ENCODE results near the gene ZNF423.
A peak's percentile ranks its signal among the peaks of the same experiment; 100 is the strongest.

ZNF423 gene

DNA sequence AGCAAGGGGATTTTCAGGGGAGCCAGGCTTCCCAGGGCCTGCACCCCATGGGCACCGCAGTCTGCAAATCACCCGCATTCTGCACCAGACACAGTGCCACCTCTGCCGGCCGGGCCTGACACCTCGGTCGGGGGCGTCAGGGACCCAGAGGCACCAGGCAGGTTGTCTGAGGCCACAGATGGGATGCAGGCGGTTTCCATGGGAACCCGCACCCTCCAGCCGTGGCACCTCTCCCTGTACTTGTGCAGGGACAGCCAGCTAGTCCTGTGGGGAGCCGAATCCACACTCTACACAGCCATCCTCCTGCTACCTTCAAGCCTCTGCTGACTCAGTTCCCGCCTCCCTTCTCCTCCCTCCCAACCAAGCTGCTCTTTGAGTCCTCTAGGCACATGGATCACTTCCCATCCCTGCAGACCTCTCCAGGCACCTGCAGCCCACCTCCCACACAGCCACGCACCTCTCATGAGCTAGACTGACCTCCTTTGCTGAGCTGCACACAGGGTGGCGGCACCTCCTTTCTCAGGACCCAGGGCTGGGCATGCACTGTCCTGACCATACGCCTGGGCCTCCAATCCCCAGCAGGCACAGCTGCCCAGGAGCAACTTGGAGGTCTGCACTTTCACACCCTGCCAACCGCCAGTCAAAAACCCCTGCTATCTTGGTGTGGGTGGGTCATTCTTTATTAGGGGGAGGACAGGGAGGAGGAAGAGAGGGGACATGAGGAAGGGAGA, 362.9 kb downstream of the ZNF423 start:
- no peak for DNase-seq (ENCODE audit: low spot score)

- DNase-seq (ENCODE audit: low spot score), result no peak
Observed at GRCh38 chr16:49491771-49492761, 363.8 kb downstream of the ZNF423 start.

GRCh38 chr16:49491106-49491670, 364.7 kb downstream of the ZNF423 start:
- no peak for DNase-seq (ENCODE audit: low spot score)

GRCh38 chr16:49490321-49490705, 365.6 kb downstream of the ZNF423 start:
- no peak for DNase-seq (ENCODE audit: low spot score)

GRCh38 chr16:49489686-49490320, 366.1 kb downstream of the ZNF423 start:
- no peak for DNase-seq (ENCODE audit: low spot score)

DNA sequence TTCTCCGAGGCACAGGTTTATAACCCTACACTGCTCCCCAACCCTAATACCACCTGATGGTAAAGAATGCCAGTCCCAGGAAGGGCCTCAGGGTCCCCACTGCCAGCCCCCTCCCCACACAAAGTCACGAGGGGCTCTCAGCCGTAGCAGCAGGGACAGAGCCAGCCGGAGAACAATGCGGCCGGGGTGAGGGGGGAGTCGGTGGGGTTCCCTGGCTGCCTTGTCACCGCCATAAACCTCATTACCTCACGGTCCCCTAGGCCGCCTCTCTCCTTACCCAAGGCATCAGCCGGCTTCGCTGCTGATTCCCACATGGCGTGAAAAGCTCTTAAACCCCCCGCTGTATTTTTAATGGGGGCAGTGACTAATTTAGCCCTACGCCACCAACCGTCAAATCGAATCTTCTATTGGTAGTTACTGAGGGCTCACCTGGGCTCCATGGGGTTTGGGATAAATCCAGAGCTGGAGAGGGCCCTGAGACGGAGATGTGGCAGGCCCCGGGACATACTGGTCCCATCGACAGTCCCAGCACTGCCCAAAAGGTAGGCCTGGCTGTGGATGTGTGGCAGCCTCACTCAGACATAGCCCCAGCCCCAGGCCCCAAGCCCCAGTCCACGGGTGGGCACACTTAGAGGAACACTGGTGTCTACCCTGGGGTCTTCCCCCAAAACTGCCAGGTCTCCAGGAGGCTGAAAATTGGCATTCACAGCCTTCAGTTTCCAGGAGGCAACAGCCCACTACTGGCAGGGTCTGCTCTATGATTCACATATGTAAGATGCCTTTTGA, 367.0 kb downstream of the ZNF423 start:
- no peak for DNase-seq (ENCODE audit: low spot score)

- DNase-seq (ENCODE audit: low spot score), result no peak
Observed at GRCh38 chr16:49488336-49488735, 367.6 kb downstream of the ZNF423 start.

- DNase-seq (ENCODE audit: low spot score), result no peak
Observed at GRCh38 chr16:49487746-49488145, 368.2 kb downstream of the ZNF423 start.

DNA sequence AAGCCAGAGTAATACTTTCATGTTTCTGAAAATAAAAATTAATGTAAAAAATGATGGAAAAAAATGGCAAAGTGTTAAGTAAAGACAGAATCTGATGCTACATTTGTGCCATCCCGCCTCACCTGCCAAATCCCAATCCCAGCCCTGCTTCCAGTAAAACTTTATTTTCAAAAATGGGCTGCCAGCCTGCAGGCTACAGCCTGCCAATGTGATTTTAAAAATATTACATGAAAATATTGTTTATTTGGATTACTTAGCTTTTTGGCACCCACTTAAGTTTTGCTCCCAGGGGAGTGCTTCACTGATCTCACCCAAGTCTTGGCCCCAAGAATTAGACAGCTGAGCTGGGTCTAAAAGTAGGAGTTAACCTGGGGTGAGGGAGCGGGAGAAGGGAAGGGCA, 369.5 kb downstream of the ZNF423 start:
- no peak for DNase-seq (ENCODE audit: low spot score)

DNA sequence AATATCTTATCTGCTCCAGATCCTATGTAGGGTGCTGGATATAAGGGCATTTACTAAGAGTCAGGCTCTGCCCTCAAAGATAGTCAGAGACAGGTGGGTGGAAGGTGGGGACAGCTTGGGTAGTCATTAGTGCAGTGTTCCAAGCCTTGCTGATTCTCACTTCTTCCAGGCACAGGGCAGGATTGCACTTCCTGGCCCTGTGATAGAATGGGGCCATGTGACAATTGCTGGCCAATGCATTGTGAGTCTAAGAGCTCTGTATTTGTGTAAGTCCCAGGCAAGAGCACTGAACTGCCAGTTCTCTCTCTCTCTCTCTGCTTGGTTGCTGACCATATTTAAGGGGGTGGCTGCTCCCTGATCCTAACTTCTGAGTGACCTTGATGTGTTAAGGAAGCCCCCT, 370.2 kb downstream of the ZNF423 start:
- DNase-seq (ENCODE audit: low spot score), result no peak

GRCh38 chr16:49484936-49485335, 371.0 kb downstream of the ZNF423 start:
- no peak for DNase-seq (ENCODE audit: low spot score)

DNA sequence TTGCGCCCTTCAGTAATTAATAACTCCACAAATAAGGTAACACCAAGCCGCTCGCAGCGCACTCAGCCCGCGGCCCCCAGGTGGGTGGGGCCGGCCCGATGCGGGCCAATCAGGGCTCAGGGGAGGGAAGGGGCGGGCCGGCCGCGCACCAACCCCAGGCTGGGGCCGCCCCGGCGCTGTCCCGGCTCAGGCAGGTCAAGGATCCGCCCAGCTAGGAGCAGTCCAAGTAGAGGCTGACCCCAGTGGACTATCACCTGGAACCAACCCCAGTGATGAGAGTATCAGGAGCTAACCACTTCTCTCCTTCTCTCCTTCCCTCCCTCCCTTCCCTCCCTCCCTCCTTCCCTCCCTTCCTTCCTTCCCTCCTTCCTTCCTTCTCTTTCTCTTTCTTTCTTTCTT, 371.5 kb downstream of the ZNF423 start:
- peak; percentile 46 for DNase-seq (ENCODE audit: low spot score)

- DNase-seq (ENCODE audit: low spot score), result no peak
Observed at GRCh38 chr16:49483651-49484450, 372.1 kb downstream of the ZNF423 start.

DNA sequence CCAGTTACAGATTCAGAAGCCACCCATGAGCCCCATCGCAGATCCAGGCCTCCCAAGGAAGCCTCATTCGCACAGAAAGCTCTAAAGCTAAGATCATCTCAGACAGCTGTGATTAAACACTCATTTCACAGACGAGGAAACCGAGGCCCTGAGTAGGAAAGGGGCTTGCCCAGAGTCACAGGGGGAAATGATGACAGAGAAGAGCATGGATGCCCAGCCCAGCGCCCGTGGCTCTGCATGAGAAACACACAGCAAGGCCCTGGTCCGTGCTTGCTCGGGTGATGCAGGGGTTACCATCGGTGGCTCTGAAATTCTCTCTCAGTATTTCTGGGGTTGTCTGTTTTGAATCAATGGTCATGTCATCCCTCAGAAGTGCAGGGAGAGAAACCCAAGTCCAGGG, 372.7 kb downstream of the ZNF423 start:
- DNase-seq (ENCODE audit: low spot score), result no peak

- no peak for DNase-seq (ENCODE audit: low spot score)
Observed at GRCh38 chr16:49482690-49483089, 373.2 kb downstream of the ZNF423 start.

GRCh38 chr16:49478616-49479015, 377.3 kb downstream of the ZNF423 start:
- DNase-seq (ENCODE audit: low spot score), result no peak

GRCh38 chr16:49478107-49478506, 377.8 kb downstream of the ZNF423 start:
- no peak for DNase-seq (ENCODE audit: low spot score)

DNA sequence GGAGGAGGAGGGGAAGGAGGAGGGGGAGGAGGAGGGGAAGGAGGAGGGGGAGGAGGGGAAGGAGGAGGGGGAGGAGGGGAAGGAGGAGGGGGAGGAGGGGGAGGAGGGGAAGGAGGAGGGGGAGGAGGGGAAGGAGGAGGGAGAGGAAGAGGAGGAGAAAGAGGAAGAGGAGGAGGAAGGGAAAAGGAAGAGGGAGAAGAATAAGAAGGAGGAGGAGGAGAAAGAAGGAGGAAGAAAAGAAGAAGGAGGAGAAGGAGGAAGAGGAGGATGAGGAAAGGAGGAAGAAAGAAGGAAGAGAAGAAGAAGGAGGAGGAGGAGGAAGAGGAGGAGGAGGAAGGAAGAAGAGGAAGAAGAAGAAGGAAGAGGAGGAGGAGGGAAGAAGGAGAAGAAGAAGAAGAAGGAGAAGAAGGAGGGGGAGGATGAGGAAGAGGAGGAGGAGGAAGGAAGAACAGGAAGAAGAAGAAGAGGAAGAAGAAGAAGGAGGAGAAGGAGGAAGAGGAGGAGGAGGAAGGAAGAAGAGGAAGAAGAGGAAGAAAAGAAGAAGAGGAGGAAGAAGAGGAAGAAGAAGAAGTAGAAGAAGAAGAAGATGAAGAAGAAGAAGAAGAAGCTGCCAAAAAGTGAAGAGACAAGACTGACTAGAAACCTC, 378.5 kb downstream of the ZNF423 start:
- no peak for DNase-seq (ENCODE audit: low spot score)

- DNase-seq (ENCODE audit: low spot score), result no peak
Observed at GRCh38 chr16:49474741-49475140, 381.2 kb downstream of the ZNF423 start.

GRCh38 chr16:49473773-49474172, 382.1 kb downstream of the ZNF423 start:
- DNase-seq (ENCODE audit: low spot score), result no peak
